Testis (tissue), 2 donors: ENCODE measurements around the gene COPG1.
"Not testable (repeated sequence)": the region's sequence is repeated elsewhere in the genome, so short reads cannot be mapped to it uniquely, and the experiment has no call there.

Source experiments
- CTCF ChIP-seq, 3 experiments: fragments of 450-650 bp in 2 of 3; fragments of 200-600 bp in 1 of 3; sonication (generic) in 1 of 3; IDR thresholded peaks; one replicate each; pipeline ENCODE4 v1.5.1; 2016 to 2019; ENCODE audit warnings: antibody characterized with exemption in 3 of 3, mild to moderate bottlenecking in 2 of 3, moderate library complexity in 1 of 3
- POLR2A ChIP-seq: fragments of 450-650 bp; IDR thresholded peaks from one replicate; pipeline ENCODE4 v1.6.1; 2017; ENCODE audit warnings: antibody characterized with exemption, mild to moderate bottlenecking, moderate library complexity

GRCh38 chr3:129264994-129265393, 15.6 kb downstream of the COPG1 start:
- not testable (repeated sequence) for TF ChIP-seq POLR2A; CTCF (IDR thresholded peaks at IDR 0.05)
